Bronchial epithelial cell (primary cell): ENCODE results near the gene HESX1. TPM values are rescaled to one million over a fixed set of nuclear protein-coding genes. Genes with fewer than 3 reads are reported as not detected.

ENCODE experiments used
- DNase-seq: peaks from one replicate; pipeline ENCODE4 v3.0.0-alpha.2; 2010; ENCODE audit warnings: low read depth
- FAIRE-seq: peaks from 2 replicates; lab custom pipeline; 2011; peaks lifted over from hg19 to GRCh38; lab: Jason Lieb, UNC
- H3K27me3 ChIP-seq: 2 replicates; pipeline ENCODE4 v1.5.1; 2011; ENCODE audit warnings: low read length; ENCODE audit not compliant: control insufficient read depth, insufficient read depth
- H3K36me3 ChIP-seq: 2 replicates; pipeline ENCODE4 v1.5.1; 2011; ENCODE audit warnings: low read length; ENCODE audit not compliant: control insufficient read depth, insufficient read depth
- H3K4me3 ChIP-seq: 2 replicates; pipeline ENCODE4 v1.5.1; 2011; ENCODE audit warnings: mild to moderate bottlenecking, low read depth, low read length, control low read depth
- CTCF ChIP-seq: IDR thresholded peaks from 2 replicates; pipeline ENCODE4 v1.5.1; 2011; ENCODE audit warnings: mild to moderate bottlenecking, moderate library complexity, low read length, control low read depth, inconsistent platforms; ENCODE audit not compliant: insufficient read depth, severe bottlenecking
- total RNA-seq: library from RNA; depleted of rRNA; stranded (reverse); fragments of >200 nt; gene quantifications from 2 replicates; pipeline ENCODE4 v1.2.1, GENCODE V29; 2014

The HESX1 gene
- total RNA-seq, 1 donor from 2014 or later, result 0.26 TPM

- Histone ChIP-seq H3K4me3 (no peak overlapping the region), H3K27me3 (peaks cover 5% of the 10 kb centered on the region), H3K36me3 (no peaks in the 10 kb centered on the region)
- FAIRE-seq (no peak), DNase-seq (no peak)
- no peak for TF ChIP-seq CTCF
Observed at GRCh38 chr3:57166660-57167059, 33.1 kb downstream of the HESX1 start.

DNA sequence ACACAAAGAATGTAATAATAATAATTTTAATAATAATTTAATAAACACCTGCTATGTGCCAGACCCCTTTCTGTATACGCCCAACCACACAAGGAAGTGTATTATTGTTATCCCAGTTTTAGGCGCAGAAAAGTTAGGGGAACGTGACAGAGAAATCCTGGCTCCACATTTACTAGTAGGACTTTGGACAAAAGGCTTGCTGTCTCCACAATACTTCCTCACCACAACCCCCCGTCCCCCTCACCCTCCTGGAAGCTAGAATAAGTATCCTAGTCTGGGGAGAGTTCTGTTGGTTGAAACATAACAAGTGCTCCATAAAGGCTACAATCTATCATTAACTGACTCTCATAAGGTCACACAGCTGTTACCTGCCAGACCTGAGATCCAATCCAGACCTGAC, 34.1 kb downstream of the HESX1 start:
- TF ChIP-seq CTCF, result no peak
- Histone ChIP-seq H3K4me3 (no peak overlapping the region), H3K27me3 (peaks cover 5% of the 10 kb centered on the region), H3K36me3 (no peaks in the 10 kb centered on the region)
- DNase-seq (no peak), FAIRE-seq (no peak)

DNA sequence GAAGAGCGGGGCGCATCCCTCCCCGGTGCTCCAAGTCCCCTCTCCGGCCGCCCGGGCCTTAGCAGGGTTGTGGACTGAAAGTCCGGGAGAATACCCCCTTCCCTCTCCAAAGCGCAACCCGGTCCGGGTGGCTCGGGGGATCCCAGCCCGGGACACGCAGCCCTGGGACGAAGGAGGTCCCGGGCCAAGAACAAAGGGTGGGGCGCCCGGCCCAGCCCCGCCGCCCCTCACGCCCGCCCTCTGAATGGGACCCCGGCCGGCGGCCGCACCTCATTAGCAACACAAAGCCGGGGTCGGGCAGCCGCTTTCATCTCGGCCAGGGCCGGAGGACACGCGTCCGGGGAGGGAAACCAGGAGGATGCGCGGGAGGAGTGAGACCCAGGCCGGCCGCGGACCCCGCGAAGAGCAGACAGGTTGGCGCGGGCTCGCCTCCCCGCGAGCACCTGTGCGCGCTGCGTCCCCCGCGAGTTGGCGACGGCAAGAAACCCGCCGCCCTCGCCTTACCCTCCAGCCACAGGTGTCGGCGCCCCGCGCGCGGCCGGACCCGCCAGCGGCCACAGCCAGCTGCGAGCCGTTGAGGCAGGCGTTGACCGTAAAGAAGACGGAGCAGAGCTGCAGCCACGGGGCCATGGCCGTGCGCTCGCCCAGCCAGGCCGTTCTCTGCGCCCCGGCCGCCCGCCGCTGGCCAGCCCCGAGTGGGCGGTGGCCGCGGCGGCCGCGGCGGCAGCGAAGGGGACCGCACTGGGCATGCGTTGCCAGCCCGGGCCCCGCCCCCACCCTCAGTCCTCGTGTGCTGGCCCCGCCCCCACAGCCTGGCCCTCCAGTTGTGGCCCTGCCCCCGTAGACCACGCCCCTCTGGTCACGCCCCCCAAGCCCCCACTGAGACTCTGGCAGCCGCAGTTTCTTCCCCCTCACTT, 34.9 kb downstream of the HESX1 start, which contains the start of gene IL17RD:
TSS of gene IL17RD (minus strand) at position 697 of the 917 bp plus-strand sequence. CDS start at position 630, 67 bp downstream.
- no peaks in the 10 kb centered on the region for H3K36me3 ChIP-seq
- TF ChIP-seq CTCF, result no peak
- peak within 1 kb of the TSS; percentile 58 for H3K4me3 ChIP-seq
- no peak for FAIRE-seq
- peak; percentile 51 for DNase-seq
- peaks cover 5% of the 10 kb centered on the region for H3K27me3 ChIP-seq

- DNase-seq (no peak), FAIRE-seq (no peak)
- TF ChIP-seq CTCF, result no peak
- H3K27me3 ChIP-seq, result peaks cover 5% of the 10 kb centered on the region
- peak overlapping the region; percentile 58 for H3K4me3 ChIP-seq
- H3K36me3 ChIP-seq, result no peaks in the 10 kb centered on the region
Observed at GRCh38 chr3:57164217-57164656, 35.5 kb downstream of the HESX1 start.

DNA sequence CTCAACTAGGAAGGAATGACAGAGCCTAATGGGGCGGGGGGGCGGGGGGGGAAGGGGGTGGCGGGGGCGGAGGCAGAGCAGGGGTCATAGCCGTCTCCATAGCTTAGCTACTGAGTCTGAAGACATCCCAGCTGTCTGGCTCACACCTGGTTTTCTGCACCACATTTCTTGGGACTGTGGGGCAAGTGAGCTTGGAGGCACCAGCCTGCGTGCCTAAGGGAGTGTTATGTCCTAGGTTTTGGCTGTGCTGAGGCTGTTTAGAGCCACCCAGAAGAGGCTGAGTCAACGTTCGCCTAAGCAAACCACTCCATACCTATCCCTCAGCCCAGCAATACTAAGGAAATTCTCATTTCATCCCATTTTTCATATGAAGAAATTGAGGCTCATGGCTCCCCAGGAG, 36.0 kb downstream of the HESX1 start:
- H3K36me3 ChIP-seq, result no peaks in the 10 kb centered on the region
- H3K27me3 ChIP-seq, result peaks cover 5% of the 10 kb centered on the region
- DNase-seq (no peak), FAIRE-seq (no peak)
- no peak for TF ChIP-seq CTCF
- no peak overlapping the region for H3K4me3 ChIP-seq
